NCI-H1436 treated with DMSO at 0.1 percent for 48 hours (cell line): Measurements from ENCODE around the gene HS3ST5.

Experiments used
- DNase-seq: peaks from one replicate; lab custom pipeline; 2025; lab: John Stamatoyannopoulos, UW

The HS3ST5 gene

DNA sequence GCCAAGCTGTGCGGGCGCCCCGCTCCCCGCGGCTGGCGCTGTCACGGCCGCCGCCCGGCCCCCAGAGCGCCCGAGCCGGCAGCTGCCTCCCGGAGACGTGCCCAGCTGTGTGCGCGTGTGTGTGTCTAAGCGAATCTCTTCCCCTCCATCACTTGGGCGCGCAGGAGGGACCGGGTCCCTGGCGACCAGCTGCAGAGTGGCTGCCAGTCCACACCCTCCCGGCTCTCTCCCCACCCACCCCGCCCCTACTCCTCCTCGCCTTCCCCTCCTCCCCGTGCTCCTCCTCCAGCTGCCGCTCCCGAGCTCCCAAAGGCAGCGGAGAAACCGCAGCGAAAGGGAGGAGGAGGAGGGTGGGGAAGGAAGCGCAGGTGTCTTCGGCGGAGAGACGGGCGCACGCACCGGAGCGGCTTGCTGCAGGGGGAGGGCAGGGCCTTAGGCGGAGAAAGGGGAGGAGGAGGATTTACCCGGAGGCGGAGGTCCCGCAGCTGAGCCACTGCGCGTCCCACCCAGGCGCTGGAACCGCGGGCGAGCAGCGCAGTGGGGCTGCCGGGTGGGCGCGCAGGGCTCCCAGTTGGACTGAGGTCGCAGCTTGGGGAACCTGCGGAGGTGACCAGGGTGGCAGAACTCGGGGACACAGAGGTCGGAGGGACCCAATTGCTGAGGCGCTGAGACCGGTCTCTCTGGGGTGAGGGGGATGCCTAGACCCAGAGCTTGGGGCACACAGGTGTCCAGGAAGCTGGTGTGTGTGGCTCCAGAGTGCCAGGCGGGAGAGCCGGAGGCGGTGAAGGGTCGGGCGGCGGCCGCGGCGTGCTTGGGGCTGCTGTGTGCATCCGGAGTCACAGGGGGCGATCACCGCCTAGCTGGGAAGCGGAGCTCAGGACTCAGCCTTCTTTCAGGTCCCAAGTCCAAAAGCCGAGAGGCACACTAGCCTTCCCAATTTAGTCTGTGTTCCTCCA, at the start of gene HS3ST5:
Gene HS3ST5 (minus strand): TSS at position 198 of the 956 bp plus-strand sequence. CDS start 280,178 bp downstream, outside the sequence.
- no peak for DNase-seq

DNA sequence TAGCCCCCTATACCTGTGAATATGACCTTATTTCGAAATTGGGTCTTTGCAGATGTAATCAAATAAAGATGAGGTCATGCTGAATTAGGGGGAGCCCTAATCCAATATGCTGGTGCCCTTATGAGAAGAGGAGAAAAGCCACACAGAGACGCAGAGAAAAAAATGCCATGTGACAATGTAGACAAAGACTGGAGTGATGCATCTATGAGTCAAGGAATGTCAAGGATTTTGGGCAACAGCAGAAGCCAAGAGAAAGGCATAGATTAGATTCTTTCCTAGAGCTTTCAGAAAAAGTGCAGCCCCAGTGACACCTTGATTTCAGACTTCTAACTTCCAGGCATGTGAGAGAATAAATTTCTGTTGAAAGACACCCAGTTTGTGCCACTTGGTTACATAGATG, 47.4 kb upstream of the HS3ST5 start:
- DNase-seq = no peak

GRCh38 chr6:114389111-114389510, 46.3 kb upstream of the HS3ST5 start:
- no peak for DNase-seq

GRCh38 chr6:114382406-114382805, 39.6 kb upstream of the HS3ST5 start:
- no peak for DNase-seq

- no peak for DNase-seq
Observed at GRCh38 chr6:114377881-114378280, 35.1 kb upstream of the HS3ST5 start.

GRCh38 chr6:114376611-114377175, 33.9 kb upstream of the HS3ST5 start:
- no peak for DNase-seq

GRCh38 chr6:114375541-114376192, 32.8 kb upstream of the HS3ST5 start:
- DNase-seq = no peak

GRCh38 chr6:114367315-114367961, 24.6 kb upstream of the HS3ST5 start:
- DNase-seq = no peak

DNA sequence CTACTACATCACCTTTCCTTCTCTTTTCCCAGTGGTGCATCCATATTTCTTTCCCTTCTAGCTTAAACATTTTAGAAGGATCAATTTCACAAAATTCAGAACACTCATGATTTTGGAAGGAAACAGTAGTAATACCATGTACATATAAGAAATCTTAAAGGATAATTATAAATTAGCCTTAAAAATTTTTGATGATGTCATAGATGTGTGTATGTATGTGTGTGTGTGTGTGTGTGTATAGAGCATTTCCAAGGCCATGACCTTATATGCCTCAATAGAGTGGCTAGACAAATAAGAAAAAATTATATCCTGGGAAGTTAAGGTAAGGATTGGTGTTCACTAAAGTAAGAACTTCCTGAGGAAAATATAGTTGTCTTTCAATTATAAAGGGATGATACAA, 24.1 kb upstream of the HS3ST5 start:
- no peak for DNase-seq

DNA sequence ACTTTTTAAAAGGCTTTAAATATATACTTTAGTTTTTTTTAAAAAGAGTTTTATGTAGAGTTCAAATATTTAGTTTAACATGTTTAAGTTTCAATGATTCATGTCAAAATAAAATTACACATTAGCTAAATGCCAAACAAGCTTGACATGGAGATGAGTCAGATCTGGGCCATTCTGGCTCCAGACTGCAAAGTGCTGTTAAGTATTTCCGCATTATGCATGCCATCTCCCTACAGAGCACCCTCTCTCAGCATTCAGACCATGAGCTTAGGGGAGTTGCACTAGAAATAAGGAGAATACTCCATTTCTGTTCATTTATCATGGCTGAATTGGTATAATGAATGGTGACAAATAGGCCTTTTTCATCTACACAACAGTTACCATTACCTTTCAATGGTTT, 21.5 kb upstream of the HS3ST5 start:
- no peak for DNase-seq

GRCh38 chr6:114362957-114363356, 20.1 kb upstream of the HS3ST5 start:
- DNase-seq = no peak

- no peak for DNase-seq
Observed at GRCh38 chr6:114362396-114362795, 19.6 kb upstream of the HS3ST5 start.

GRCh38 chr6:114361036-114361435, 18.2 kb upstream of the HS3ST5 start:
- no peak for DNase-seq

GRCh38 chr6:114355300-114355699, 12.5 kb upstream of the HS3ST5 start:
- no peak for DNase-seq

GRCh38 chr6:114354482-114354881, 11.7 kb upstream of the HS3ST5 start:
- no peak for DNase-seq

- DNase-seq = no peak
Observed at GRCh38 chr6:114346451-114346850, 3.6 kb upstream of the HS3ST5 start.

DNA sequence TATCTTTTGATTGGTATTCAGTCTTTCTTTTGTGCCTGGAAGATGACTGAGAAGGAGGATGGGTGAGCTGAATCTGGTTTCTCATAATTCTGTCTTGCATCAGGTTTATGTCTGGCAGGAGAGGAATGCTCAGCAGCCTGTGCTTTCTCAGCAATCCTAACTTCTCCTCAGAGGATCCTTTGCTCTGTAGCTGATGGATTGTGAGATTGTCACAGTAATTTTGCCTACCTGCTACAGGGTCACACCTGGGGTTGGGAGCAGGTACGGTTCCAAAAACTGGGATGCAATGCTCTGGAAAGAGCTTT, 2.1 kb upstream of the HS3ST5 start:
- DNase-seq = no peak

DNA sequence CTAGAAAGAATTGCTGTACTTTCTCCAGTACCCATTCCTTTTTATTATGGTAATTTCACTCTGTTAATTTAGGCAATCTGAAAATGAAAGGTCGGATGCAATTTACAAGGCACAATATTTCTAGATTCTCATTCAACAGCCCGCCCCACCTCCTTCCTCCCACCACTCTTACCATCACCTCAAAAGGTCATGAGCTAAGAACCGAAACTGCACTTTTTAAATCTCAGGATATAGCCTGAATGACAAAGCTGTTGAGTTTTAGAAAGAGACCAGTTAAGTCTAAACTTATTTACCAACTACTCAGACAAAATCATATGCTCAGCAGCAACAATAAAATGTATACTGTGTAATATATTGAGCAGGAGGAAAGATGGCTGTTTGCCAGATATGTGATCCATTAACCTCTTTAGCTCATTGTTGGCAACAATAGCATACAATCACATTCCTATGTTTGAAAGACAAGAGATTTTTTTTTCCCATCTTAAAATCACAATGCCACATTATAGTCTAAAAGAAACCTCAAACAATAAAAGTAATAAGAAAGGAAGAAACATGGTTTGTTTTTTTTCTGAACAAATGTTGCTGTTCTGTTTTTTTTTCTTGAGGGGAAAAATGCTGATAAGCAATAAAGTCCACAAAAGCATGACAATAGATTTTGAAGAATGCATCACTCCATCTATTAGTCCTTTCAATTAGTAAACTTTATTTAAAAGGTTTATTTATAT, 1.6 kb upstream of the HS3ST5 start:
- DNase-seq = no peak

- no peak for DNase-seq
Observed at GRCh38 chr6:114343782-114344144, 940 bp upstream of the HS3ST5 start.

DNA sequence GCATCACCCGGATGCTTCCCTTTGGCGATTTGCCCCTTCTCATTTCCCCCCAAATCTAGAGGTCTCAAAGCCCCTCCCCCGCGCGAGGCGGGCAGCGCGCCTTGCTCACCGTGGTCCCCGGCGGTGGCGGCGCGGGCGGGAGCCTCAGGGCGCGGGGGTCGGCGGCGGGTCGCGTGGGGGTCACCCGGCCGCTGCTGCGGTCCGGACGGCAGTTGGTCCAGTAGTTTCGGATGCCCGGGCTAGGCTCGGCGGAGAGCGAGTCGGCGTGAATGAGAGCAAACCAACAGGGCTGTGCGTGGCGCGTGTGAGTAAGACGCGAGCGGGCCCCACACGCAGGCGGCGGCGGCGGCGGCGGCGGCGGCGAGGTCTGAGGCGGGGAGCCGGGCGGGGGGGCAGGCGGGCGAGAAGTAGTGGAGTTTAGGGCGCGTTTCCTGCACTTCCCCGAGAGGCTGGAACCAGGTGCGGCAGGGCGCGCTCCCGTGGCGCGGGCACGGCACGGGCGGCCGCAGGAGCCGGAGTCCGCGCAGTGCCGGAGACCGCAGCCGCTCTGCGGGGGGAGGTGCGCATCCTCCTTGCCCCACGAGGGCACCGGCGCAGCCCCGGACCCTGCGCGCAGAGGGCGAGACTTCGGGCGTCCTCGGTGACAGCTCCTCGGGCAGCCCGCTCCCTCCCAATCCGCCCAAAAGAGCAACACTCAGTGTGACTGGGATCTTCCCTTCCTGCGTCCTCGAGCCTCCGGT, 567 bp downstream of the HS3ST5 start:
- no peak for DNase-seq

GRCh38 chr6:114339706-114340105, 3.1 kb downstream of the HS3ST5 start:
- no peak for DNase-seq
